Type B pancreatic cell (in vitro differentiated cells): ENCODE data around the gene TARS1. TPM values are rescaled to one million over a fixed set of nuclear protein-coding genes. Genes with fewer than 3 reads are reported as not detected.

ENCODE experiments used
- DNase-seq: peaks from one replicate; pipeline ENCODE4 v3.0.0; 2021; ENCODE audit warnings: mixed read lengths; ENCODE audit not compliant: unreplicated experiment; ENCODE audit errors: extremely low spot score
- H3K27ac Mint-ChIP-seq: 2 replicates; pipeline ENCODE4 v1.8.0; 2021; ENCODE audit warnings: mild to moderate bottlenecking, mixed read lengths
- H3K27me3 Mint-ChIP-seq: 2 replicates; pipeline ENCODE4 v1.8.0; 2021; ENCODE audit warnings: mixed read lengths
- H3K36me3 Mint-ChIP-seq: 2 replicates; pipeline ENCODE4 v1.8.0; 2021; ENCODE audit warnings: mixed read lengths
- H3K4me1 Mint-ChIP-seq: one replicate; pipeline ENCODE4 v1.8.0; 2021; ENCODE audit warnings: mixed read lengths; ENCODE audit not compliant: unreplicated experiment
- H3K4me3 Mint-ChIP-seq: 2 replicates; pipeline ENCODE4 v1.8.0; 2021; ENCODE audit warnings: mild to moderate bottlenecking, mixed read lengths
- H3K9me3 Mint-ChIP-seq: 2 replicates; pipeline ENCODE4 v1.8.0; 2021; ENCODE audit warnings: mixed read lengths
- CTCF ChIP-seq: fragments of 200-600 bp; sonication (generic); conservative IDR thresholded peaks from 2 replicates; pipeline ENCODE4 v1.5.0; 2021; ENCODE audit warnings: antibody characterized with exemption, mild to moderate bottlenecking
- total RNA-seq: library from RNA; stranded (reverse); gene quantifications from 2 replicates; pipeline ENCODE4 v1.2.1, GENCODE V29; 2021; ENCODE audit warnings: low replicate concordance

TARS1 gene
- total RNA-seq, 1 donor from 2014 or later: 174 TPM

- DNase-seq: no peak
- Mint-ChIP-seq H3K27ac (no peak overlapping the region), H3K27me3 (no peaks in the 10 kb centered on the region), H3K9me3 (no peaks in the 10 kb centered on the region), H3K4me3 (no peak overlapping the region), H3K4me1 (peaks cover 14% of the 10 kb centered on the region), H3K36me3 (no peaks in the 10 kb centered on the region)
- no peak for TF ChIP-seq CTCF
Measured at GRCh38 chr5:33408816-33409215, 31.9 kb upstream of the TARS1 start.

- Mint-ChIP-seq H3K4me1 (peaks cover 14% of the 10 kb centered on the region), H3K9me3 (no peaks in the 10 kb centered on the region), H3K27me3 (no peaks in the 10 kb centered on the region), H3K27ac (no peak overlapping the region), H3K4me3 (no peak overlapping the region), H3K36me3 (no peaks in the 10 kb centered on the region)
- TF ChIP-seq CTCF: no peak
- no peak for DNase-seq
Measured at GRCh38 chr5:33409435-33410170, 31.2 kb upstream of the TARS1 start.

- no peaks in the 10 kb centered on the region for H3K36me3 Mint-ChIP-seq
- DNase-seq: no peak
- no peaks in the 10 kb centered on the region for H3K9me3 Mint-ChIP-seq
- no peak for TF ChIP-seq CTCF
- no peaks in the 10 kb centered on the region for H3K27me3 Mint-ChIP-seq
- no peak overlapping the region for H3K27ac Mint-ChIP-seq
- H3K4me3 Mint-ChIP-seq: no peak overlapping the region
- H3K4me1 Mint-ChIP-seq: peaks cover 14% of the 10 kb centered on the region
Measured at GRCh38 chr5:33410221-33410620, 30.5 kb upstream of the TARS1 start.

GRCh38 chr5:33411498-33411897 is 29.3 kb upstream of the TARS1 start:
- Mint-ChIP-seq H3K27me3 (no peaks in the 10 kb centered on the region), H3K27ac (no peak overlapping the region), H3K4me3 (no peak overlapping the region), H3K36me3 (no peaks in the 10 kb centered on the region), H3K9me3 (no peaks in the 10 kb centered on the region), H3K4me1 (peaks cover 14% of the 10 kb centered on the region)
- DNase-seq: no peak
- no peak for TF ChIP-seq CTCF

- no peak overlapping the region for H3K27ac Mint-ChIP-seq
- TF ChIP-seq CTCF: no peak
- H3K27me3 Mint-ChIP-seq: no peaks in the 10 kb centered on the region
- no peak overlapping the region for H3K4me3 Mint-ChIP-seq
- H3K9me3 Mint-ChIP-seq: no peaks in the 10 kb centered on the region
- DNase-seq: no peak
- peaks cover 5% of the 10 kb centered on the region for H3K4me1 Mint-ChIP-seq
- no peaks in the 10 kb centered on the region for H3K36me3 Mint-ChIP-seq
Measured at GRCh38 chr5:33415811-33416354, 24.9 kb upstream of the TARS1 start.
